GM06990 (cell line): ENCODE results near the gene CPLANE1.
"Not testable (repeated sequence)": the region's sequence is repeated elsewhere in the genome, so short reads cannot be mapped to it uniquely, and the experiment has no call there.

ENCODE experiments used
- DNase-seq: peaks from one replicate; pipeline ENCODE4 v3.0.0-alpha.2; 2011; ENCODE audit not compliant: insufficient read length; ENCODE audit errors: extremely low read depth
- H3K27me3 ChIP-seq: replicated peaks from 2 replicates; pipeline ENCODE4 v1.6.0; 2011; ENCODE audit warnings: low read length; ENCODE audit not compliant: control insufficient read depth, insufficient read depth
- H3K36me3 ChIP-seq: 2 replicates; pipeline ENCODE4 v1.5.1; 2011; ENCODE audit warnings: low read length; ENCODE audit not compliant: control insufficient read depth, insufficient read depth
- H3K4me3 ChIP-seq: replicated peaks from 2 replicates; pipeline ENCODE4 v1.5.1; 2011; ENCODE audit warnings: low read depth, mild to moderate bottlenecking, control low read depth, low read length
- CTCF ChIP-seq: IDR thresholded peaks from 2 replicates; pipeline ENCODE4 v1.5.1; 2011; ENCODE audit warnings: low read length, control low read depth, mild to moderate bottlenecking, inconsistent platforms; ENCODE audit not compliant: insufficient read depth, poor library complexity, severe bottlenecking

CPLANE1 gene

GRCh38 chr5:37112383-37112991 is 136.7 kb downstream of the CPLANE1 start:
- DNase-seq: no peak
- H3K36me3 ChIP-seq: no peaks in the 10 kb centered on the region
- H3K4me3 ChIP-seq: no peak overlapping the region
- H3K27me3 ChIP-seq: no peaks in the 10 kb centered on the region
- no peak for TF ChIP-seq CTCF

- TF ChIP-seq CTCF: no peak
- H3K36me3 ChIP-seq: no peaks in the 10 kb centered on the region
- peak; percentile 52 for DNase-seq
- no peaks in the 10 kb centered on the region for H3K27me3 ChIP-seq
- H3K4me3 ChIP-seq: no peak overlapping the region
These were observed 137.5 kb downstream of the CPLANE1 start for GRCh38 chr5:37111426-37112382.

- DNase-seq: no peak
- Histone ChIP-seq H3K27me3 (no peaks in the 10 kb centered on the region), H3K36me3 (no peaks in the 10 kb centered on the region), H3K4me3 (no peak overlapping the region)
- TF ChIP-seq CTCF: no peak
These were observed 139.0 kb downstream of the CPLANE1 start for GRCh38 chr5:37110135-37110534.

GRCh38 chr5:37109338-37109737 is 139.8 kb downstream of the CPLANE1 start:
- Histone ChIP-seq H3K36me3 (no peaks in the 10 kb centered on the region; the same call in 1 of the 2 replicates), H3K4me3 (no peak overlapping the region), H3K27me3 (no peaks in the 10 kb centered on the region)
- DNase-seq: no peak
- no peak for TF ChIP-seq CTCF

- Histone ChIP-seq H3K27me3 (no peaks in the 10 kb centered on the region), H3K36me3 (no peaks in the 10 kb centered on the region; the same call in 1 of the 2 replicates), H3K4me3 (no peak overlapping the region)
- TF ChIP-seq CTCF: no peak
- DNase-seq: no peak
These were observed 145.9 kb downstream of the CPLANE1 start for GRCh38 chr5:37103302-37103701.

GRCh38 chr5:37099267-37099666 is 149.9 kb downstream of the CPLANE1 start:
- not testable (repeated sequence) for DNase-seq, H3K27me3 ChIP-seq, H3K4me3 ChIP-seq, H3K36me3 ChIP-seq

- not testable (repeated sequence) for H3K27me3 ChIP-seq, DNase-seq, H3K4me3 ChIP-seq, H3K36me3 ChIP-seq
These were observed 155.4 kb downstream of the CPLANE1 start for GRCh38 chr5:37093795-37094194.
